K562 (cell line): ENCODE results near the gene IL2RG. TPM values are rescaled to one million over a fixed set of nuclear protein-coding genes. Genes with fewer than 3 reads are reported as not detected.

ENCODE experiments used
- ARHGAP35 ChIP-seq: fragments of 450-650 bp; IDR thresholded peaks from 2 replicates; pipeline ENCODE4 v1.6.1; 2018; ENCODE audit not compliant: partially characterized antibody
- ARID1B ChIP-seq: fragments of 450-650 bp; IDR thresholded peaks from 2 replicates; pipeline ENCODE4 v1.6.1; 2016; ENCODE audit warnings: antibody characterized with exemption, mild to moderate bottlenecking, inconsistent platforms
- ASH1L ChIP-seq: fragments of 450-650 bp; IDR thresholded peaks from 2 replicates; pipeline ENCODE4 v1.6.1; 2018; ENCODE audit warnings: borderline replicate concordance, mild to moderate bottlenecking, low read depth; ENCODE audit not compliant: partially characterized antibody
- CREB3 ChIP-seq: fragments of 450-650 bp; conservative IDR thresholded peaks from 2 replicates; pipeline ENCODE4 v1.6.1; 2016; ENCODE audit warnings: missing genetic modification characterization, low read depth, mild to moderate bottlenecking, missing compliant biosample characterization, moderate library complexity
- EHMT2 ChIP-seq: fragments of 450-650 bp; IDR thresholded peaks from 2 replicates; pipeline ENCODE4 v1.6.1; 2018; ENCODE audit warnings: antibody characterized with exemption
- ELF1 ChIP-seq: fragments of 200-800 bp; sonication (Bioruptor generic); IDR thresholded peaks from 2 replicates; pipeline ENCODE4 v1.6.1; 2016; ENCODE audit warnings: missing genetic modification characterization, missing compliant biosample characterization
- FIP1L1 ChIP-seq: fragments of 200-400 bp; formaldehyde crosslinking; IDR thresholded peaks from 2 replicates; pipeline ENCODE4 v1.6.1; 2018; ENCODE audit warnings: mild to moderate bottlenecking, low read depth, low read length; ENCODE audit not compliant: poor library complexity, severe bottlenecking
- GTF2E2 ChIP-seq: fragments of 200-800 bp; sonication (Bioruptor generic); IDR thresholded peaks from 2 replicates; pipeline ENCODE4 v1.6.1; 2016; ENCODE audit warnings: missing genetic modification characterization, missing compliant biosample characterization
- HOMEZ ChIP-seq: fragments of 250-450 bp; sonication (Bioruptor Pico); IDR thresholded peaks from 2 replicates; pipeline ENCODE4 v1.4.0; 2020; ENCODE audit warnings: mild to moderate bottlenecking, moderate library complexity
- MIER1 ChIP-seq: fragments of 450-650 bp; IDR thresholded peaks from 2 replicates; pipeline ENCODE4 v1.6.1; 2016; ENCODE audit warnings: antibody characterized with exemption, mild to moderate bottlenecking, low read depth
- NCOA1 ChIP-seq: fragments of 450-650 bp; IDR thresholded peaks from 2 replicates; pipeline ENCODE4 v1.6.1; 2016; ENCODE audit warnings: low read depth
- NCOA2 ChIP-seq, 2 experiments: fragments of 450-650 bp; IDR thresholded peaks; 2 replicates each; pipeline ENCODE4 v1.6.1; 2018; ENCODE audit warnings: mild to moderate bottlenecking in 2 of 2, moderate library complexity in 1 of 2; ENCODE audit not compliant: partially characterized antibody in 2 of 2
- PTRF ChIP-seq: fragments of 450-650 bp; IDR thresholded peaks from 2 replicates; pipeline ENCODE4 v1.6.1; 2016; ENCODE audit warnings: mild to moderate bottlenecking, missing genetic modification characterization, missing compliant biosample characterization
- PURB ChIP-seq: sonication (generic); formaldehyde crosslinking; IDR thresholded peaks from 2 replicates; pipeline ENCODE4 v1.9.0; 2021; ENCODE audit warnings: low read depth, mild to moderate bottlenecking, missing genetic modification reagents
- SMARCA5 ChIP-seq: fragments of 450-650 bp; IDR thresholded peaks from 2 replicates; pipeline ENCODE4 v1.6.1; 2016
- TFAM ChIP-seq: fragments of 250-450 bp; sonication (Bioruptor Pico); conservative IDR thresholded peaks from 2 replicates; pipeline ENCODE4 v1.5.0; 2021; ENCODE audit warnings: mild to moderate bottlenecking, moderate library complexity
- ZNF274 ChIP-seq: IDR thresholded peaks from 2 replicates; pipeline ENCODE4 v1.6.1; 2011; ENCODE audit warnings: low read depth, mild to moderate bottlenecking, low read length, moderate library complexity, borderline replicate concordance
- ZNF561 ChIP-seq: fragments of 450-650 bp; formaldehyde crosslinking; conservative IDR thresholded peaks from 2 replicates; pipeline ENCODE4 v1.4.0; 2020; ENCODE audit warnings: mild to moderate bottlenecking, moderate library complexity
- ZZZ3 ChIP-seq: fragments of 450-650 bp; IDR thresholded peaks from 2 replicates; pipeline ENCODE4 v1.6.1; 2016; ENCODE audit warnings: antibody characterized with exemption, mild to moderate bottlenecking, moderate library complexity
- polyA plus RNA-seq, 8 experiments: library from polyadenylated mRNA; depleted of rRNA in 4 of 8; stranded (reverse) in 5 of 8; unstranded in 3 of 8; fragments of >200 nt; fragmentation: Nextera tagmentation in 2 of 8; fragmentation: Illumina TruSeq in 1 of 8; extraction: Ambion mirVana in 2 of 8; extraction: Trizol in 1 of 8; gene quantifications; 2 replicates each; pipeline versions ENCODE4 v1.2.1 to v1.2.3, GENCODE V29; 2011 to 2014; ENCODE audit warnings: inconsistent platforms in 1 of 8, missing spikeins in 1 of 8
- total RNA-seq, 7 experiments: library from RNA; depleted of rRNA in 6 of 7; stranded (reverse); fragments of >200 nt in 6 of 7; fragmentation: Illumina TruSeq in 2 of 7; extraction: Trizol in 2 of 7; gene quantifications; 2 replicates each; pipeline versions ENCODE4 v1.2.1 to v1.2.3, GENCODE V29; 2011 to 2021; ENCODE audit warnings: low replicate concordance in 1 of 7
- TF ChIP-seq, protein P1 (sequence below): fragments of 450-650 bp; formaldehyde crosslinking; IDR thresholded peaks from 2 replicates; pipeline ENCODE4 v1.4.0; 2020; ENCODE audit warnings: mild to moderate bottlenecking, moderate library complexity
- TF ChIP-seq, protein P2 (sequence below): IDR thresholded peaks from 2 replicates; pipeline ENCODE4 v1.6.1; 2011; ENCODE audit warnings: borderline replicate concordance, low read depth, mild to moderate bottlenecking, moderate library complexity, low read length; ENCODE audit not compliant: insufficient read depth, poor library complexity, severe bottlenecking
- TF ChIP-seq, protein P3 (sequence below), 3 experiments: fragments of 200-800 bp in 1 of 3; sonication (Bioruptor generic) in 1 of 3; sonication (generic) in 1 of 3; formaldehyde crosslinking in 1 of 3; IDR thresholded peaks; 2 replicates each; pipeline versions ENCODE4 v1.6.1 to v1.8.0; 2016 to 2022; ENCODE audit warnings: mild to moderate bottlenecking in 2 of 3, missing compliant biosample characterization in 2 of 3, missing genetic modification characterization in 2 of 3, missing genetic modification reagents in 1 of 3

Gene IL2RG
- total and polyA plus RNA-seq, 9 of the 15 experiments (the other 6 are each of a cell fraction or from before 2014, with no cell fraction given), result 5.5 to 55.4 (median 19.7) TPM

- TF ChIP-seq CREB3 (tag) (no peak), TFAM (CRISPR knock-in tag) (no peak), GTF2E2 (tag) (no peak), EHMT2 (no peak), SMARCA5 (no peak), NCOA2 (IDR thresholded peaks at IDR 0.05; ENCODE audit: partially characterized antibody in 2 of 2) (no peak), NCOA1 (no peak), ARID1B (no peak), ZZZ3 (no peak), HOMEZ (no peak), ASH1L (no peak), PURB (CRISPR knock-in tag) (no peak), MIER1 (no peak), PTRF (tag) (no peak), ZNF274 (no peak), ARHGAP35 (no peak), FIP1L1 (no peak), ZNF561 (no peak), ELF1 (tag) (no peak)
- TF ChIP-seq, protein P1, sequence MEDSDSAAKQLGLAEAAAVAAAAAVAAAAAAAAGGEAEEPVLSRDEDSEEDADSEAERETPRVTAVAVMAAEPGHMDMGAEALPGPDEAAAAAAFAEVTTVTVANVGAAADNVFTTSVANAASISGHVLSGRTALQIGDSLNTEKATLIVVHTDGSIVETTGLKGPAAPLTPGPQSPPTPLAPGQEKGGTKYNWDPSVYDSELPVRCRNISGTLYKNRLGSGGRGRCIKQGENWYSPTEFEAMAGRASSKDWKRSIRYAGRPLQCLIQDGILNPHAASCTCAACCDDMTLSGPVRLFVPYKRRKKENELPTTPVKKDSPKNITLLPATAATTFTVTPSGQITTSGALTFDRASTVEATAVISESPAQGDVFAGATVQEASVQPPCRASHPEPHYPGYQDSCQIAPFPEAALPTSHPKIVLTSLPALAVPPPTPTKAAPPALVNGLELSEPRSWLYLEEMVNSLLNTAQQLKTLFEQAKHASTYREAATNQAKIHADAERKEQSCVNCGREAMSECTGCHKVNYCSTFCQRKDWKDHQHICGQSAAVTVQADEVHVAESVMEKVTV (CRISPR knock-in tag), result peak; percentile 58
- TF ChIP-seq, protein P2, sequence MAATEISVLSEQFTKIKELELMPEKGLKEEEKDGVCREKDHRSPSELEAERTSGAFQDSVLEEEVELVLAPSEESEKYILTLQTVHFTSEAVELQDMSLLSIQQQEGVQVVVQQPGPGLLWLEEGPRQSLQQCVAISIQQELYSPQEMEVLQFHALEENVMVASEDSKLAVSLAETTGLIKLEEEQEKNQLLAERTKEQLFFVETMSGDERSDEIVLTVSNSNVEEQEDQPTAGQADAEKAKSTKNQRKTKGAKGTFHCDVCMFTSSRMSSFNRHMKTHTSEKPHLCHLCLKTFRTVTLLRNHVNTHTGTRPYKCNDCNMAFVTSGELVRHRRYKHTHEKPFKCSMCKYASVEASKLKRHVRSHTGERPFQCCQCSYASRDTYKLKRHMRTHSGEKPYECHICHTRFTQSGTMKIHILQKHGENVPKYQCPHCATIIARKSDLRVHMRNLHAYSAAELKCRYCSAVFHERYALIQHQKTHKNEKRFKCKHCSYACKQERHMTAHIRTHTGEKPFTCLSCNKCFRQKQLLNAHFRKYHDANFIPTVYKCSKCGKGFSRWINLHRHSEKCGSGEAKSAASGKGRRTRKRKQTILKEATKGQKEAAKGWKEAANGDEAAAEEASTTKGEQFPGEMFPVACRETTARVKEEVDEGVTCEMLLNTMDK, result peak; percentile 60
- TF ChIP-seq, protein P3, sequence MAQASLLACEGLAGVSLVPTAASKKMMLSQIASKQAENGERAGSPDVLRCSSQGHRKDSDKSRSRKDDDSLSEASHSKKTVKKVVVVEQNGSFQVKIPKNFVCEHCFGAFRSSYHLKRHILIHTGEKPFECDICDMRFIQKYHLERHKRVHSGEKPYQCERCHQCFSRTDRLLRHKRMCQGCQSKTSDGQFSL (CRISPR knock-in tag; IDR thresholded peaks at IDR 0.05), result peak; percentile 84
- TF ChIP-seq, protein P3 (tag; IDR thresholded peaks at IDR 0.05), result peak in 1 of 2 experiments; percentile 80; a peak in 2 of 4 replicates
Measured at GRCh38 chrX:71098302-71098701, 13.1 kb downstream of the IL2RG start (continued).
